Esophagus squamous epithelium (tissue), 4 donors: Measurements from ENCODE around the gene DSCAML1.

Experiments used
- CTCF ChIP-seq, 6 experiments: fragments of 450-650 bp in 4 of 6; fragments of 200-600 bp in 2 of 6; sonication (generic) in 2 of 6; IDR thresholded peaks; one replicate each; pipeline ENCODE4 v1.5.1; 2016 to 2019; ENCODE audit warnings: antibody characterized with exemption in 6 of 6, mild to moderate bottlenecking in 4 of 6, moderate library complexity in 4 of 6
- POLR2A ChIP-seq, 4 donors: fragments of 450-650 bp; IDR thresholded peaks; one replicate each; pipeline ENCODE4 v1.6.1; 2017; ENCODE audit warnings: antibody characterized with exemption in 4 of 4, mild to moderate bottlenecking in 4 of 4, moderate library complexity in 3 of 4

GRCh38 chr11:117841551-117842031 is 44.6 kb upstream of the DSCAML1 start:
- TF ChIP-seq CTCF (IDR thresholded peaks at IDR 0.05): no peak
- no peak for TF ChIP-seq POLR2A (IDR thresholded peaks at IDR 0.05)
